ENCODE results near the gene NKX1-2.

The NKX1-2 gene

DNA sequence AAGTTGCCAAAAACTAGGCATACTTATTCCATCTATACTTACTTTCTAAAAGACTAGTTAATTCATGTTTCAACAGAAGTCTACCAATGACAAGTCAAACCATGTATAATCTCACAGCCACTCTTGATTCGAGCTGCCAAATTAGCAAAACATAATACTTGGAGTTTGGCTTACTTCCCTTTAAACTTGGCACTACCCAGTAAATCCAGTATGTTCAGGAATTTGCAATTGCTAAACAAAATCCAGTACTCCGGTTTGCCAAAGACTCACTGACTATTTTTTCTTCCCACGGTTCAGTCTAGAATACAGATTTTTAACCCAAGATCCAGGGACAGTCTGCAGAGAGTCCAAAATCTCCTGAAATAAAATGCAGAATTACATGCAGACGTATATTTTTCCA, 35.8 kb downstream of the NKX1-2 start:
- no peak for DNase-seq

- no peak for DNase-seq
Observed at GRCh38 chr10:124409696-124410095, 40.1 kb downstream of the NKX1-2 start.

DNA sequence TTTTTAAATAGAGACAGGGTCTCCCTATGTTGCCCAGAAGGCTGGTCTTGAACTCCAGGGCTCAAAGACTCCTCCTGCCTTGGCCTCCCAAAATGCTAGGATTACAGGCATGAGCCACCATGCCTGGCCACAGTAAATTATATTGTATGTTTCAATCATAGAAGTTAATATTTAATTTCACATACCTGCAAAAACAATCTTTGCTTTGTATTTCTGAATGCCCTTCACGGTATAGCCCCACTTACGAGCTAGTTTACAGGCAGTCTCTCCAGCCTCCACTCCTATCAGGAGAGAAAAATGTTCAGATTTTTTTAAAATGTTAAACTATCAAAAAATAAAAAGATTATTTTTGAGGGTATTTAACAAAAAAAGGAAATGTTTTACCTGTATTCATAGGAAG, 41.5 kb downstream of the NKX1-2 start:
- DNase-seq: no peak

DNA sequence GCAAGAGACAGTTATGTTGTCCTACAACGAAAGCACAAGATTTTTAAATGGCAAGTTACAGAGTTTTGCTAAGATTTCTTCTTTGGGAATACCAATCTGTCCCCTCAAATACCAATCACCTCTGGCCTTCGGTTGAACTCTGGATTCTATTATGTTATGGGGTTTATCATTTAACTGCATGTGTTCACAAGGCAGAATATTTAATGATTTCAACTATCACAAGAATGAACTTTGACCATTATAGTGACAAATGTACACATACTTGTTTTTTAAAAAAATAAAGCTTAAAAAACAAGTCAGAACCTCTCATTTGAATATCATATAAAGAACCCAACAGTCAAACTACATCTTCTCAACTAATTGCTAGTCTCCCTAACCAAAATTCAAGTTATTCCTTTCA, 42.4 kb downstream of the NKX1-2 start:
- no peak for DNase-seq

GRCh38 chr10:124403548-124403947, 46.3 kb downstream of the NKX1-2 start:
- no peak for DNase-seq

DNA sequence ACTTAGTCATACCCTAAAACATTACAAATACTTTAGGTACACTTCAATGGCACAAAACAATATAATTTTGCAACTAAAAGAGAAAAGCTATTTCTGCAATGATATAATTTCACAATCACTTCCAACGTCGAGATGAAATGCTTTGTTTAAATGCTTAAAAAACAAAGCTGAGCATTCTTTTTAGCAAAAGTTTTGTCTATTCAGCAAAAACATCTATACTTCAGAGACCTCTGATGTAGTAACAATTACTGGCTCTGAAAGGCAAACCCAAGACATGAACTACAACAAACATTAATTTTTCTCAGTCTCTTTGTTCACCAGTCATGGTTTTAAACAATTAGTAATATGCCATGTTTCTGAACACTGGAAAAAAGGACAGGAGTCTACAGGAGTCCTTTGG, 47.6 kb downstream of the NKX1-2 start:
- DNase-seq: no peak

DNA sequence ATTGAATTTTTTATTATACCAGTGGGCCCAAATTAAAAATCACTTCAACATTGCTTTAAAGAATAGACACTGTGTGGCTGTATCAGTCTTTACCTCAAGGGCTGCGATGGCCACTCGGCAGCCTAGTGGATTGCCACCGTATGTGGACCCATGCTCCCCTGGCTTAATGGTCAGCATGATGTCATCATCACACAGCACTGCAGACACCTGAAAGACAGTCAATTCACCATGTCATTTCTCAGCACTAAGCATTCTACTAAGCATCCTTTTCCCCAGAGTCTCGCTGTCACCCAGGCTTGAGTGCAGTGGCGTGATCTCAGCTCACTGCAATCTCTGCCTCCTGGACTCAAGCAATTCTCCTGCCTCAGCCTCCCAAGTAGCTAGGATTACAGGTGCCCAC, 48.2 kb downstream of the NKX1-2 start:
- DNase-seq: no peak
